GM12865 (cell line): ENCODE results near the gene PLXDC2.
"Not testable (repeated sequence)": the region's sequence is repeated elsewhere in the genome, so short reads cannot be mapped to it uniquely, and the experiment has no call there.

Source experiments
- DNase-seq: peaks from one replicate; pipeline ENCODE4 v3.0.0; 2010; ENCODE audit warnings: low read depth
- H3K4me3 ChIP-seq: 2 replicates; pipeline ENCODE4 v1.5.1; 2011; ENCODE audit warnings: mild to moderate bottlenecking, low read depth, low read length, control low read depth
- CTCF ChIP-seq: IDR thresholded peaks from 2 replicates; pipeline ENCODE4 v1.5.1; 2011; ENCODE audit warnings: low read length, control low read depth, low read depth, inconsistent platforms; ENCODE audit not compliant: insufficient read depth; ENCODE audit errors: missing control alignments

PLXDC2 gene

DNA sequence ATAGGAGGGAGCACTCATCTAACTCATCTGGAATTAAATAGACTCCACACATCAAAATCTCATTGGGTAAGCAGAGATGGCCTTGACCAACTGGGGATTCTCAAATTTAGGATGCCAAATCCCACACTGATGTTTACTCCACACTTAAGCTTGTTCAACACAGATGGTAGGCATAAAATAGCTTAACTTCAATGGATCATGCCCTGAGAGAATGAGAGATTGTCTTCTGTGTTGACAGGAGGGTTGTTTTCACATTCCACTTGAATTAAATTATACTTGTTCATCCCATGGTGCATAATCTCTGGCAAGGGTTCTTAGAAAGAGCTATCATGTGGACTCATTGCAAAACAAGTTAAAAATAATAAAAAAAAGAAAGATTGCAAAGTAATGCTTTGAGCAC, 391.4 kb downstream of the PLXDC2 start:
- no peak for TF ChIP-seq CTCF
- no peak for DNase-seq
- H3K4me3 ChIP-seq = no peak overlapping the region

DNA sequence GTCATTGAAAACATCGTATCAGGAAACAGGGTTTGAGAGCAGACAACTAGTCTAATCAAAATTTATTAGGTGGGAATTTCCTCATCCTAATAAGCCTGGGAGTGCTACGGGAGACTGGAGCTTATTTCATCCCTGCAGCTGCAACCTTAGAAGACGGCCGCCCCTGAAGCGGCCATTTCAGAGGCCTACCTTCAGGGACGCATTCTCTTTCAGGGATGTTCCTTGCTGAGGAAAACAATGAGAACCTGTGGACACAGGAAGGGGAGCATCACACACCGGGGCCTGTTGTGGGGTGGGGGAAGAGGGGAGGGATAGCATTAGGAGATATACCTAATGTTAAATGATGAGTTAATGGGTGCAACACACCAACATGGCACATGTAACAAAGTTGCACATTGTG, 392.9 kb downstream of the PLXDC2 start:
- H3K4me3 ChIP-seq, DNase-seq: not testable (repeated sequence)

DNA sequence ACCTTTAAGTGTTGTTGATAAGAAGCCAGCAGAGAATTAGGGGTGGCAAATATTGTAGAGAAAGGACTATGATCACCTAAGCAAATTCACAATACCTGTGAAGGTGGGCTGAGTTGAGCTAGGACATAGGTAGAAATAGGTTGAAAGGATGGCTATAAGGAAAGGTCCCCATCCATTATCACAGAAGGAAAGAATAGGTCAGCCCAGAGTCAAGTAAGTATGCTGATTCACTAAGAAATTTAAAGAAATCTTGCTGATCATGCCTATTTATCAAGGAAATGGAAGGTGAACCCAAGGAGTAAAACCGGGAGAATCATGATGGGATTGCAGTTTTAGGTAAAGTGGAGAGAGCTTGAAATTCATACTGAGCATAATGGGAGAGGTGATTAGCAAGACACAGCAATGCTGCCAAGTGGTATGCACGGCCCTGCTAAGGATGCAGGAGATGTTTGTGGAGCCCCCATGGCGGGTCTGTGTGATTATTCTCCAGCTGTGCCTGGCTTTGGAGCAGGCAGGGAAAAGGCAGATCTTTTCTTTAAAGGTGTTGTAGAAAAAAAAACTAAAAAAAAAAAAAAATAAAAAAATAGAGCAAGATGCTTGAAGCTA, 399.4 kb downstream of the PLXDC2 start:
- H3K4me3 ChIP-seq = no peak overlapping the region
- no peak for DNase-seq
- no peak for TF ChIP-seq CTCF

GRCh38 chr10:20221356-20221755, 405.1 kb downstream of the PLXDC2 start:
- no peak for TF ChIP-seq CTCF
- no peak for DNase-seq
- H3K4me3 ChIP-seq = no peak overlapping the region

DNA sequence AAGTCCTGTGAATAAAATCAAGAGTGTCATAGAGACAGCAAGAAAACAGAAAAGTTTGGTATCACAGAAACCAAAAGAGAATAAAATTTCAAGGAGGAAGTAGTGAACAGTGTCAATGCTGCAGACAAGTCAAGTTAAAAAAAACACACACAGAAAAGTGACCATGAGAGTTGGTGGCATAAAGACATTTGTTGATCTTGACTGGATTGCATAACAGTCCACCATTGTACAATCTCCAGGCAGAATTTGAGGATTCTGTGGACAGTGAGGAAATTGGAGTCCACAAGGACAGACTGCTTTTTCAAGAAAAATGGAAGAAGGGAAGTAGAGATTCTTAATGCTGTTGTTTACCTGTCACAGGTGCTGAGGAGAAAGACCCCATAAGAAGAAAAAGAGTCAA, 412.5 kb downstream of the PLXDC2 start:
- no peak for TF ChIP-seq CTCF
- no peak for DNase-seq
- H3K4me3 ChIP-seq = no peak overlapping the region

GRCh38 chr10:20232079-20232705, 416.0 kb downstream of the PLXDC2 start:
- H3K4me3 ChIP-seq = no peak overlapping the region
- no peak for TF ChIP-seq CTCF
- no peak for DNase-seq

DNA sequence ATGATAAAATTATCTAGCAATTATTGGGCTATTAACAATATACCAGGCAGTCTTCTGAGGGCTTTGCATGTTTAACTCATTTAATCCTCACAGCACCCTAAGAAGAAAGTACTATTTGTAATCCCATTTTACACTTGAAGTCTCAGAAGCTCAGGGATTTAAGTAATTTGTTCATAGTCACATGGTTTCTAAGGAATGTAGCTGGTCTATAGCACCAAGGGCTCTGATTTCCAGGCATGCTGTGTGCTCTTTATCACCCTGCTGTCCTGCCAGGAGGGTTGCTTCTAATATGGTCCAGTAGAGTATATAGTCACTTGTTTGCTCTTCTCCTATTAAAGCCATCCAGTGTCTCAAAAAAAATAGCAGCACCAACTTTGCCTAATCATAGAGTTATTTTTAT, 417.2 kb downstream of the PLXDC2 start:
- TF ChIP-seq CTCF = no peak
- H3K4me3 ChIP-seq = no peak overlapping the region
- DNase-seq = no peak
